GM18517 (cell line): Measurements from ENCODE around the gene ABLIM3.

ENCODE experiments used
- ATAC-seq: cut with Tn5 transposase; IDR thresholded peaks from one replicate; pipeline ENCODE4 v1.9.1; 2021; ENCODE audit warnings: mild to moderate bottlenecking, moderate library complexity; ENCODE audit not compliant: unreplicated experiment

Gene ABLIM3

GRCh38 chr5:149215478-149216090 is 74.3 kb downstream of the ABLIM3 start:
- no peak for ATAC-seq

GRCh38 chr5:149216496-149216895 is 75.2 kb downstream of the ABLIM3 start:
- ATAC-seq, result no peak

DNA sequence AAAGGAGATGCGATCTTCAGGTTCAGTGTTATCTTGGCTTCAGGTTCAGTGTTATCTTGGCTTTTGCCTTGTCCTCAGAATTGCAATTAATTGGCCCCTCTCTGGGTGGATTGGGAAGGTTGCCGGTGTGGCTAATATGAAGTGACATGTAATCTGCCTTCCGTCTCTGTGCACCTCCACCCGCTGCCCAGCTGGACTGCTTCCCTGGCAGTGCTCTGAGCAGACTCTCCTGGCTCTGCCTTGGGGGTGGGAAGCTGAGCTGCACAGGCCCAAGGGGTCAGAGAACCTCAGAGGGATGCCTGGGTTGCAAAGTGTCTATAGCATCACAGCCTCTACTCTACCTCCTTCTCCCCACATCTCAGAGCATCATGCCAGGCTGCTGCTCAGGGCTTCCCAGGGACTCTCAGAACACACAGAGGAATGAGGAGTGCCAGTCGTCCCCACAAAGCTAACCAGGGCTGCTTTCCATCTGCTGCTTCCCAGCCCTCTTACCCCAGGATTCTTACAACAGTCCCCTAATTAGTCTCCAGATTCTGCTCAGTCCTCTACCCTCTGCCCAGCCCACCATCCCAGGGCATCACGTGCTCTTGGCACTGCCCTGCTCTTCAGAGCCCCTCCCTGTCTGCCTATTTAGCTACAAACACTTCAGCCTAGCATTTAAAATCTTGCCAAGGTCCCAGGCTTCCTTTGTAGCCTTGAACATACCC is 76.0 kb downstream of the ABLIM3 start:
- ATAC-seq, result no peak

DNA sequence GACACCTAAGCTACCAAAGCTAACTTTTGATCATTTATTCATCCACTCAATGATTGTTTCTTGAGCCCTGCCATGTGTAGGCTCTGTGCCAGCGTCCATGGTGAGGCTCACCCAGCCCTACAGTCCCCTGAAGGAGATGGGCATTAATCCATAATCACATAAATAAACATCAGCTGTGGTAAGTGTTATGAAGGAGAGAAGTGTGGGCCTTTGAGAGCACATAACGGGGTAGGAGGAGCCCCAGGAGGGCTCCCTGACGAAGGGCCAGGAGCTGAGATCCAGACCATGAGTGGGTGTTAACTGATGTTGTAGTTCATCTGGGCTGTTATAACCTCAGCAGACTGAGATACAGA is 76.5 kb downstream of the ABLIM3 start:
- ATAC-seq, result no peak

- ATAC-seq, result no peak
These were observed 78.3 kb downstream of the ABLIM3 start for GRCh38 chr5:149219584-149219983.

DNA sequence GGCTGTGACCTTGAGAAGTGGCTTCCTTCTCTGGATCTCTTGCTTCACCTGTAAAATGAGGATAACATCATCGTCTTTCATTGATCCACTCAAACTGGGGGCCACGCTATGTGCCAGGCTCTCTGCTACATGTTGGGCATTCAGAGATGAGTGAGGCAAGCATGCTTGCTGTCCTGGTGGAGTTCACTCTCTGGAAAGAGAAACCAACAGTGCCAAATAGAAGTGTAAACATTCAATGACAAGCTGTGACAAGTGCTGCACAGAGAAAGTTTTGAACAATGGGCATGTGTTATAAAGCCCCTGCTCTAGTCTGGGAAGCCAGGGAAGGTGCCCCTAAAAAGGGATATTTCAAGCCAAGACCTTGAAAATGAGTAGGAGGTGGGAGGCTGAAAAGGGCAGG is 79.5 kb downstream of the ABLIM3 start:
- ATAC-seq, result no peak

DNA sequence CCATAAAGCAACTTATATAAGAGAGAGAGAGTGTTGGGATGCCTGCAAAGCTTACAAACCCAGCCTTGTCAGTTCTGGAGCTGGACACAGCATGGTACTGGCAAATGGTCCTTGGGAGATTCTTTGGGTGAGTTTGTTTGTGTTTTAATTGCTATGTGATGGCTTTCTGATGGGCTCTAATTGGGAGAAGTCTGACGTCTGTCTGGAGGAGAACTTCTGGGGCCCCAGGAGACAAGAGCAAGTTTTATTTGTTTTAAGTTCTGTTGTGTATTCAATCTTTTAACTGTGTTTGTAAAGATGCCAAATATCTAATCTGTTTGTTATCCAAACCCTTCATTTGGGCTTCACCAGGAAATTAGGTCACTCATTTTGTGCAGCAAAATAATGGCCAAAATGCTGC is 80.0 kb downstream of the ABLIM3 start:
- no peak for ATAC-seq

- ATAC-seq, result no peak
These were observed 80.5 kb downstream of the ABLIM3 start for GRCh38 chr5:149221731-149222342.

DNA sequence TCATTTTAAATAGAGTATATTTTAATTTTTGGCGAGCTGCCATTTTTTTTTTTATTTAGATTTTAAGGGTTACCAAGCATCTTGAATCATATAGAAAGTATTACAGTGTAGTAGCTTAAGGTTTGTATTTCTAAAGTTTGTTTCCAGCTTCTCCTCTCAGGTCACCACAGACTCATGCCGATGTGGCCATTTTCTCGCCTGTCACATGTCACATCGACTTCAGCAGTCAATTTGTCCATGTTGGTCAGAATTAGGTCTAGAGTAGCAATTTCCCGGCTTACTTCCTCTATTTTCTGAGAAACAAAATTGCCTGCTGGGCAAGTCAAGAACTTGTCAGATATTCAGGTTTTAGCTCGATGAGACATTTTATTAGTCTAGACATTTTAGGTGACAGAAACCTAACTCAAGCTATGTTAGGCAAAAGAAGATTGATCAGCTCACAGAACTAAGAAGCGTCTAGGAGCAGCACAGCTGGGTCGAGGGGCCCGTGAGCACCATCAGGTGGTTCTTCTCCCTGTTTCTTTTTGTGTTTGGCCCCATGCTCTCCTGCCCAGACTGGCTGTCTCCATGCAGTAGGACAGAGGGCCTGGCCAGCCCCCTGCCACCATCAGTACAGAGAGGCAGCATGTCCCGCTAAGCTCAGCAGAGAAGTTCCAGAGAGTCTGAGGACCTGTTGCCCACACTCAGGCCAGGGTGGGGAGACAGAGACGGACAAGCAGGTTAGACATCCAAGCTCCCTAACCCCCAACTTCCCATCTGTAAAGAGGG is 82.0 kb downstream of the ABLIM3 start:
- no peak for ATAC-seq

DNA sequence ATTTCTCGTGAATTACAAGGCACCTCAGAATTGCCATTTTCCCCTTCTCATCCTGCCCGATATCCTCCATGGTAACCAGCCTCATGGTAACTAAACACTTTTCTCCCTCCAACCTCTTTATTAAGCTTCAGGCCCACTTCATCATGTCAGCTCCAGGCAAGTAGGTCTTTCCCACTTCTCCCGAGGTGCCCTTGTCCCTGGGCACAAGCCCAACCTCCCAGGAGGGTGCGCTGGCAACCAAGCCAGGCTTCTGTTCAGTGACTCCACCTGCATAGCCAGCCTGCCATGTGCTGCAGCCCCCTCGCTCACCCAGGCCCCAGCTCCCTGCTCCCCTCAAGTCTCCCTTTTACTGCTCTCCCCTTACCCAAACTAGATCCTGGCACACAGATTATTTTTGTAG is 83.0 kb downstream of the ABLIM3 start:
- no peak for ATAC-seq

DNA sequence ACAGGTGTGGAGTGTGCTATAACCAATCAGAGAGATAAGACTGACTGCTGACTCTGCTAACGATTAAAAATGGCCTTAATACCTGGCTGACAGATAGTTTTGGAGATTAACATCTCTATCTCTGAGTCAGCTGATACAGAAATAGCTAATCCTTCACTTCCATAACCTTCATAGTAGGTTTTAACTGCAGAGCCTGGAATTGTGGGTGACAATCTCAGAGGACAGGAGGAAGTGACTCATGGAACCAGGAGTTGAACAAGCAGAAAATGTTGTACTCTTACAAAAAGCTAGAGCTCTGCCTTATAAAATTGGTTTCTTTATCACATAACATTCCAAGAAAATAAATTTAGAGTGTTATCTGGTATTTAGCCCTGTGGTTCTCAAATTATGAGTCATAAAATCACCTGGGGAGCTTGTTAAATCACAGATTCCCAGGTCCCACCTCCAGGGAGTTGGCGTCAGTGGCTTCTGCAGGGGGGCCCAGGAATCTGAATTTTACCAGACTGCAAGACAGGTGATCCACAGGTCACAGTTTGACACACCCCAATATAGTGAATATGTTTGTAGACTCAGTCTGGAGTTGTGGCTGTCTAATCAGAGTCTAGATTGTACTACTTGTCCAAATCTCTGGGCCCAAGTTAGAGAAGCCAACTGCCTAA is 86.0 kb downstream of the ABLIM3 start:
- ATAC-seq, result no peak

GRCh38 chr5:149228618-149229297 is 87.5 kb downstream of the ABLIM3 start:
- no peak for ATAC-seq

DNA sequence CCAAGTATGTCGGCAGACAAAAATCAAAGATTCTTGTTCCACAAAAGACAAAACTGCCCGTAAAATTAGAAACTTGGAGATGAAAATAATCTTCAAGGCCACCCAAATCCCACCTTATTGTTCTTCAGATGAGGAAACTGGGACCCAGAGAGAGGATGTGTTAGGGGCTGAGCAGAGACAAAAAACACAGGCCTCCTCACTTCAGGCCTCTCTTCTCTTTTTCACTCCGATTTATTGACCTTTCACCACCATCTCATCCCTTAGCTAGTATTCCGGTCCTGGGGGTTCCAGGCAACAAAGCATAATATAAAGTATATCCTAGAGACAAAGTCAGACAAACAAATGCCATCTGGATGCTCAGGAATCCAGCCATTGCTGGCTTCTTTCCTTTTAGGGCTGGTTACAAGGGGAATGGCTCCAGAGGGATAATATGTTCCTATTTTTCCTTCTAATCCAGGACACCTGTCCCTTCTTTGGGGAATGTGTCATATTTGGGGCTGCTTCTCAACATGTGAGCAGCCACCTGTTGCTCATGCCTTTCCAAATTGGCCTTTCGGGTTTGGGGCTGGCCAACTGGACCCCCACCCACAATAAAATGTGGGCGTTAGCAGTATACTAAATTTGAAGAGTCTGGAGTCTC is 88.1 kb downstream of the ABLIM3 start:
- ATAC-seq, result no peak

GRCh38 chr5:149235841-149236240 is 94.5 kb downstream of the ABLIM3 start:
- ATAC-seq, result no peak

DNA sequence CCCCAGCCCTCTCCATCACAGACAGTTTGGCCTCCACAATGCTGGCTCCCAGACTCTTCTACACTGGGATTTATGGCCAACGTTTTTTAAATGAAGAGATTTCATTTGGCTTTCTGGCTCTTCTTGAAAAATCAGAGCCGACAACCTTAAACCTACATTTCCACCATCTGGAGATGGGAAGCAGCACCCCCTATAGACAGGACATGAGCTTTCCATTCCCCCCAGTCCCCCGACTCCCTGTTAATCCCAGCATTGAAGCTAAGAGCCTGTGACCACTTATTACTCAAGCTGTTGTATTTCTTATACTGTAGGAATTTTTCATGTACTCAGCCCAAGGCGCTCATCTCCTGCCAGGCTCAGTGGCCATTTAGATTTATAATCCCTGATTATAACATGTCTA is 96.4 kb downstream of the ABLIM3 start:
- no peak for ATAC-seq

- ATAC-seq, result no peak
These were observed 97.2 kb downstream of the ABLIM3 start for GRCh38 chr5:149238540-149238939.

GRCh38 chr5:149239917-149240316 is 98.6 kb downstream of the ABLIM3 start:
- no peak for ATAC-seq

DNA sequence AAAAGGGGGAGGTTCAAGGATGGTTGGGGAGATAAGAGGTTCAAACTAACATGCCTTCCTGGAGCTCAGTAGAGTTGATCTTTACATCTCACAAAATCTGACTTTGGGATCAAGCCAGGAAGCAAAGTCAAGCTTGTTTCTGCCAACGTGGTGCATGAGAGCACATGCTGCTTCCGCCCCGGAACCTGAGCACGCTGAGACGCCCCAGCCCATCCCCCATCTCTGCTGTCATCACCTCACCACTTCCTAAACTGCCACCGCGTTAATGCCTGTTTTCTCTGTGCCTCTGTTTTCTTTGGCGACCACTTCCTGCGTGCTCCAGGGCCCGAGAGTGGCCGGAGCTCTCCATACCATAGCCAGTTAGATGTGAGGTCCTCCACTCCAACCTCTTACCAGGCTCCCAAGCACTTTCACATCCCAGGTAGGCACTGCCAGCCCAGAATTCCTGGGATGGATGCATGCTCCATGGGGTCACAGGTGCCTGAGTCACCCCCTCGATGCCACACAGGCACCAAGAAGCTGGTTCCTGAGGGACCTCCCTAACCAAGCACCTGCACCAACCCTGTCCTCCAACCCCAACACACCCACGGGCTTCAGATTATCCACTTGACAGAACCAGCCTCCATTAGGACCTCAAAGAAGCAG is 99.2 kb downstream of the ABLIM3 start:
- no peak for ATAC-seq

DNA sequence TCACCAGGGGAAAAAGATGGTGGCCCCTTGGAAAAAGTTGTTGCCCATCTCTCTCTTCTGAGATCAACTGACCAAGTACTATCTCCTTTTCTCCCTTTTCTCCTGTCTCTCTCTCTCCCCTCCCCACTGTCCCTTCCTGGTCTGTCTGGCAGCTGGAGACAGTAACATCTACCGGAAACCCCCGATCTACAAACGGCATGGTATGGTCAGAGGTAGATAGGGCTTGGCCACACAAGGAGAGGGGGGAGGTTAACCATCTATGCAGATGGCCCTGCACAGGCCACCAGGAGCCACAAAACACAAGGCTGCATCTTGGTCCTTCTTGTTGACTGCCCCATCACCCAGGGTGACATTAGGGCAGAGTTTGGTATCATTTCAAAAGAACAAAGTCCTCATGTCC is 101.0 kb downstream of the ABLIM3 start:
- ATAC-seq, result no peak

GRCh38 chr5:149246906-149247305 is 105.6 kb downstream of the ABLIM3 start:
- no peak for ATAC-seq
